ENCODE measurements around the gene PWWP2B.

PWWP2B gene

DNA sequence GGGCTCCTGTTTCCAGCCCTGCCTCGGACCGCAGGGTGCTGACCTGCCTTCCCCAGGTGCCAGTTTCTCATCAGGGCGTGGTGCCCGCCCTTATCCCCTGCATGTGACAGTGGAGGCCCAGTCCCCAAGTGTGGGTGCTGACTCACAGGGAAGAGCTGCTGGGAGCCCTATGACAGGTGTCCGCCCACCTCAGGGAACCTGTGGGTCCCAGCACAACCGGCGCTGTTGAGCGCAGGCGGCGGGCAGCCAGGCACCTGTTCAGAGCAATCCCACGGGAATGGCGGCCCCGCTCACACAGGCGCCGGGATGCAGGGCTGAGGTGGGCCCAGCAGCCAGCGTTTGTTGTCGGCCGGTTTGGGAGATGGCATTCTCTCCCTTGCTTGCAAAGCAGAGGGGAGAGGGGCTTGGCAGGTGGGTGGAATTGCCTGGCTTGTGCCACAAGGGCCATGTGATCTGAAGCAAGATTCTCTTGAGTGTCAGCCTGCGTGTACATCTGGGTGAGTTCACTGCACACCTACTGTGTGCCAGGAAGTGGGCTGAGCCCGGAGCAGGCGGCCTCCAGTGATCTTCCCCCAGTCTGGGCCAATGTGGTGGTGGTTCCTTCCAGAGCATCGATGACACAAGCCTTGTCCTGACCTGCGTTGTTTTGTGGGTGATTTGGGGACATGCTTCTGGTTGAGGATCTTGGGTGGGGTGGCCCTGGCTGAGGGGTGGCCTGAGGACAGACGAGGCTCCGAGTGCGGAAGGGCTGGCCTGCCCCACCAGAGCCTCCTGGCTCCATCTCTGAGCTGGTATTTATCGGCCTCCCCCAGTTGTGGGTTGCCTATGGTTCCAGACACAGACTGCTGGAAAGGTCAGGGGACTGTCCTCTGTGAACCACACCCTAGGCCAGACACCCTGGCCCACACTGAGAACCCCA is 2.4 kb downstream of the PWWP2B start:
- intact Hi-C loops (cut with DNase I): loop anchor here (10.0 kb wide), 1 partner anchor 235 kb away; no protein-coding TSS in a partner anchor
- DNase-seq: peak in 41 of 42 donors; percentile 36 to 94 (median 78)

GRCh38 chr10:132400041-132400546 is 3.1 kb downstream of the PWWP2B start:
- peak in 2 of 42 donors; percentile 1 to 4 for DNase-seq
- intact Hi-C loops (cut with DNase I): no loop called here

DNA sequence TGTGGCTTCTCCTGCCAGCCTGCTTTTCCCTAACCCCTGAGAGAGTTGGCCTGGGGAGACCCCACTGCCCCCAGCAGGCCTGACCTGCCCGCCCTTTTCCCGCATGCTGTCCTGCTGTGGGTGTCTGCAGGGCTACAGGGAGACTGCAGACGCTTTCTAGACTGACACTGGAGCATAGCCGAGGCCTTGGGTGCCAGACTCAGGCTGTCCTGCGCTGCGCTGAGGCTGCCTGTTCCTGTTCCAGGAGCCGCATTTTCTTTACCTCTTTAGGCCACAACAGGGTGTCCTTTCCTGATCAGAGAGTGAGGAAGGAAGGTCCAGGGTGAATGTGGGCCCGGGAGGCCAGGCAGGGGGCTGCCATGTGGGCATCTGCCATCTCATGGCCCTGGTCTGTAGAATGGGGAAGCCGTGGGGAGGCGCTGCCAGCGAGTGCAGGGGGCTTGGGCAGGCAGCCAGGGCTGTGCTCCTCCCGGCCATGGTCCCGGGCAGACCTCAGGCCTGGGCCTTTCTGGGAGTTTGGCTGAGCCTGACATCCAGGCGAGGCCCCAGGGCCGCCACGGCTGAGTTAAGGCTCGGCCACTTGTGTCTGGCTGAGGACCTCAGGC is 3.6 kb downstream of the PWWP2B start:
- DNase-seq: no peak

GRCh38 chr10:132401401-132402118 is 4.6 kb downstream of the PWWP2B start:
- peak in 1 of 42 donors; percentile 1 for DNase-seq

More for the DNA sequence above, 3.6 kb downstream of the PWWP2B start:
- intact Hi-C loops (cut with DNase I): no loop called here

GRCh38 chr10:132402781-132403241 is 5.8 kb downstream of the PWWP2B start:
- DNase-seq: peak in 1 of 42 donors; percentile 1

More at GRCh38 chr10:132401401-132402118, 4.6 kb downstream of the PWWP2B start:
- intact Hi-C loops (cut with DNase I): no loop called here

DNA sequence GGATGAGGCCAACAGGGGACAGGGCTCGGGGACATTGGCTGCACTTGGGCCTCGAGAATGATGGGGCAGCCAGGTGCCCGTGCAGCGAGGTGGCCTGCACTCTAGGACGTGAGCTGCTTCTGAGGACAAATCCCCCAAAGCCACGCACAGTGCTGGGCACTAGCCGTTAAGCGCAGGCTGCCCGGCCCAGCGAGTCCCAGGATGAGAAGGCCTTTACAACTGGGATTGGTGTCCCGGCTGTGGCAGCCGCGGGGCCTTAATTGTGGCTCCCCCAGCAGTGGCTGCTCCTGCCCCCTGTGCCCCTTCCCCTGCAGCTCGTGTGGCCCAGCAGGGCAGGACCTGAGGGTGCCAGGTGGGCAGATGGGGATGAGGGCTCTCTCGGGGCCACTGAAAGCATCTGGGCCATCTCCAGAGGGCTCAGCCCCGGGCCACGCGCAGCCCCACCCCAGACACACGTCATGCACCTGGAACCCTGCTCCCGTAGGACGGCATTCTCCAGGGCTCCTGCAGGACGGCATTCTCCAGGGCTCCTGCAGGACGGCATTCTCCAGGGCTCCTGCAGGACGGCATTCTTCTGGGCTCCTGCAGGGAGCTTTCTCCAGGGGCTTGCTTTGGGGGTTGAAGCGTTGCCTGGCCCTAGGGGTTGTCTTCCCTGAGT is 6.6 kb downstream of the PWWP2B start:
- intact Hi-C loops (cut with DNase I): no loop called here
- peak in 1 of 42 donors; percentile 1 for DNase-seq

More at GRCh38 chr10:132402781-132403241, 5.8 kb downstream of the PWWP2B start:
- intact Hi-C loops (cut with DNase I): no loop called here

DNA sequence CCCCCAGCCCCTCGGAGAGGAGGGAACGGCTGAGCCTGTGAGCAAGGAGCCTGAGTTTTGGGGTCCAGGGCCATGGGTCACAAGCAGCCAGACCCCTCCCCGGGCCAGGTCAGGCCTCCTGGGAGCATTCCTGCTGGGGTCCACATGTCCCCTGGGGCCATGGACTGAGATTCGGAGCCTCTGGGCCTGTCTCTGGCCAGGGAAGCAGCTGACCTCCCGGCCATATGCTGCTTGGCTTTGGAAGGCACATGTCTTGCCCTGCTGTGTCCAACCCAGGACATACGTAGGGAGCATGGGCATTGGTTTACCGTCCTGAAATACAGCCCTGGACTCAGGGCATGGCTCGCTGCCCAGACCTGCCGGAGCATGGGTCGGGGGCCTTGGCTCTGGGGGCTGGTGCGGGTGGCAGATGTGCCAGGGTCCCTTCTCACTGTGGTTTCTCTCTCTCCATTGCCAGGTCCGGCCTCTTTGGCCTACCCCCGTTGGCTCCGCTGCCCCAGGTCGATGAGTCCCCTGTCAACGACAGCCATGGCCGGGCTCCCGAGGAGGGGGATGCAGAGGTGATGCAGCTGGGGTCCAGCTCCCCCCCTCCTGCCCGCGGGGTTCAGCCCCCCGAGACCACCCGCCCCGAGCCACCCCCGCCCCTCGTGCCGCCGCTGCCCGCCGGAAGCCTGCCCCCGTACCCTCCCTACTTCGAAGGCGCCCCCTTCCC is 7.3 kb downstream of the PWWP2B start:
- DNase-seq: no peak
- intact Hi-C loops (cut with DNase I): no loop called here

DNA sequence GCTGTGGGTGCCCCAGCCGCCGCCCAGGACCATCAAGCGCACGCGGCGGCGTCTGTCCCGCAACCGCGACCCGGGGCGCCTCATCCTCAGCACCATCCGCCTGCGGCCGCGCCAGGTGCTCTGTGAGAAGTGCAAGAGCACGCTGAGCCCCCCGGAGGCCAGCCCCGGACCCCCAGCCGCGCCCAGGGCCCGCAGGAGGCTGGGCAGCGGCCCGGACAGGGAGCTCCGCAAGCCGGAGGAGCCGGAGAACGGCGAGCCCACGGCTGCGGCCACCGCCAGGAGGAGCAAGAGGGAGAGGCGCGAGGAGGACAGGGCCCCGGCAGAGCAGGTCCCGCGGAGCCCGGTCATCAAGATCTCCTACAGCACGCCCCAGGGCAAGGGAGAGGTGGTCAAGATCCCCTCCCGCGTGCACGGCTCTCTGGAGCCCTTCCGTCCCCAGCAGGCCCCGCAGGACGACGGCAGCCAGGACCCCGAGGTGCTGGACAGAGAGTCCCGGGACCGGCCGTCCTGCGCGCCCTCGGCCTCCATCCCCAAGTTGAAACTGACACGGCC is 8.0 kb downstream of the PWWP2B start:
- intact Hi-C loops (cut with DNase I): no loop called here
- DNase-seq: no peak

- no peak for DNase-seq
Observed at GRCh38 chr10:132405463-132405991, 8.5 kb downstream of the PWWP2B start.

DNA sequence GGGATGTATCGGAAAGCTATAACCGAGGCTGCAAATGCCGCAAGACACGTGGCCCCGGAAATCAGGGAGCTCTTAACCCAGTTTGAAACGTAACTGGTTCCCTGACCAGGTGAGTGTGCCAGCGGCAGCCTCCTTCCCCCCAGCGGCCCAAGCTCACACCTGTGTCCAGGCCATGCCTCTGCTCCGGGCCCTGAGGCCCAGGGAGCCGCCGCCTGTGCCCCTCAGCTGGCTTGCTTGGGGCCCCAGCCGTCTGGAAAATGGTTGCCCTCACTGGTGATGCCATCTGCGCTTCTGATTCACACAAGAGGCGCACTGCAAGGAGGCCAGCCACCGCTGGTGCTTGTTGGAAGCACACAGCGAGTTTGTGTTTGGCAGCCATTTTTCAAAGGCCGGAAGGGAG is 9.2 kb downstream of the PWWP2B start:
- intact Hi-C loops (cut with DNase I): no loop called here
- DNase-seq: no peak

More at GRCh38 chr10:132405463-132405991, 8.5 kb downstream of the PWWP2B start:
- intact Hi-C loops (cut with DNase I): no loop called here

DNA sequence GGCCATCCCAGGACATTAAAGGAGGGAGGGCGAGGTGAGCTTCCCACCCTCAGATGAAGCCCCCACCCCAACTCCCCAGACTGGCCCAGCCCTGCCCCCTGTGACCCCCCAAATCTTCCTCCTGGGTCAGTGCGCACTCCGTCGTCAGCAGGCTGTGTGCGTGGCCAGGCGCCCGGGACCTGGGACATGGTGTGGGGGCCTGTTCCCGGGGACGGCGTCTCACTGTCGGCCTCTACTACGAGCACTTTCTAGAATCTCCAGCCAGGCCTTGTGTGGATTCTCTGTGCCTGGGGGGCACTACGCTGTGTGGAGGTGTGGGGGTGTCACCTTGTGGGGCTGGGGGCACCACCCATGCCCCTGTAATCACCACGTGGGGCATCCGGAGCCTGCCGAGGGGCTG is 9.8 kb downstream of the PWWP2B start:
- intact Hi-C loops (cut with DNase I): no loop called here
- no peak for DNase-seq

GRCh38 chr10:132407243-132407746 is 10.3 kb downstream of the PWWP2B start:
- intact Hi-C loops (cut with DNase I): no loop called here
- no peak for DNase-seq

GRCh38 chr10:132407846-132408278 is 10.9 kb downstream of the PWWP2B start:
- DNase-seq: no peak

DNA sequence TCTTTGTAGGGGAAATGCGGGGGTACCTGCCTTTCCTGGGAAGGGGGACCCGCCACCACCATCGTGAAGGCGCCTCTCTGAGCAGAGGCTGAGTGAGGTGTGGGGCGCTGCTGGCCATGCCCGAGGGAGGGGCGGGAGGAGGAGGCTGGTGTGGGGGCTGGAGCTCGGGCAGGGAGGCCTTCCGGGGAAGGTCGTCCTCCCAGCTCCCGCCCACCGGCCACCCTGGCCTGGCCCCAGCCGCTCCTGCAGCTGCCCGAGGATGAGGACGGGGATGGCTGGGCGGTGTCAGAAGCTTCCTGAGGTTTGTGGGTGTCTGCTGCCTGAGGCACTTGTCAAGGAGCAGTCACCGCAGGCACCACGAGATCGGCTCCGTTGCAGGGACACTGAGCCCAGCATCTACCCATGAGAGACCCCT is 11.4 kb downstream of the PWWP2B start:
- DNase-seq: peak in 13 of 42 donors; percentile 48 to 76 (median 57)
- intact Hi-C loops (cut with DNase I): no loop called here

More at GRCh38 chr10:132407846-132408278, 10.9 kb downstream of the PWWP2B start:
- intact Hi-C loops (cut with DNase I): no loop called here

- intact Hi-C loops (cut with DNase I): no loop called here
- DNase-seq: no peak
Observed at GRCh38 chr10:132408823-132409666, 12.0 kb downstream of the PWWP2B start.

DNA sequence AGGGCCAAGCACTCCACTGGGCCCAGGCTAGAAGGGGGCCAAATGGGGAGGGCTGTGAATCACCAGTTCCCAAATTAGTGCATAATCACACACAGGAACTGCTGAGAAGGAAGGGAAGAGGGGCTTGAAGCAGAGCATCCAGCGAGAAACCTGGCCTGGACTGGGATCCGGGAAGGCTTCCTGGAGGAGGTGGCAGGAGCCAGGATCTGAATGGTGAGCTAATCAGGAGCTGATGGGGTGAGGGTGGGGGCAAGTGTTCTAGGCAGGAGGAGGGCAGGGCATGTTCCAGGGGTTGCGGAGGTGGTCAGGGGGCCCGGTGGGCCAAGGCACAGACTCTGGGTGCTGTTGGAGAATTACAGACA is 12.6 kb downstream of the PWWP2B start:
- intact Hi-C loops (cut with DNase I): no loop called here
- DNase-seq: no peak
